ENCODE data around the gene ADSL. TPM values are rescaled to one million over a fixed set of nuclear protein-coding genes. Genes with fewer than 3 reads are reported as not detected.

Gene ADSL
- total and polyA plus RNA-seq, 9 of the 15 experiments (the other 6 are each of a cell fraction or from before 2014, with no cell fraction given), result 112 to 322 (median 146) TPM

DNA sequence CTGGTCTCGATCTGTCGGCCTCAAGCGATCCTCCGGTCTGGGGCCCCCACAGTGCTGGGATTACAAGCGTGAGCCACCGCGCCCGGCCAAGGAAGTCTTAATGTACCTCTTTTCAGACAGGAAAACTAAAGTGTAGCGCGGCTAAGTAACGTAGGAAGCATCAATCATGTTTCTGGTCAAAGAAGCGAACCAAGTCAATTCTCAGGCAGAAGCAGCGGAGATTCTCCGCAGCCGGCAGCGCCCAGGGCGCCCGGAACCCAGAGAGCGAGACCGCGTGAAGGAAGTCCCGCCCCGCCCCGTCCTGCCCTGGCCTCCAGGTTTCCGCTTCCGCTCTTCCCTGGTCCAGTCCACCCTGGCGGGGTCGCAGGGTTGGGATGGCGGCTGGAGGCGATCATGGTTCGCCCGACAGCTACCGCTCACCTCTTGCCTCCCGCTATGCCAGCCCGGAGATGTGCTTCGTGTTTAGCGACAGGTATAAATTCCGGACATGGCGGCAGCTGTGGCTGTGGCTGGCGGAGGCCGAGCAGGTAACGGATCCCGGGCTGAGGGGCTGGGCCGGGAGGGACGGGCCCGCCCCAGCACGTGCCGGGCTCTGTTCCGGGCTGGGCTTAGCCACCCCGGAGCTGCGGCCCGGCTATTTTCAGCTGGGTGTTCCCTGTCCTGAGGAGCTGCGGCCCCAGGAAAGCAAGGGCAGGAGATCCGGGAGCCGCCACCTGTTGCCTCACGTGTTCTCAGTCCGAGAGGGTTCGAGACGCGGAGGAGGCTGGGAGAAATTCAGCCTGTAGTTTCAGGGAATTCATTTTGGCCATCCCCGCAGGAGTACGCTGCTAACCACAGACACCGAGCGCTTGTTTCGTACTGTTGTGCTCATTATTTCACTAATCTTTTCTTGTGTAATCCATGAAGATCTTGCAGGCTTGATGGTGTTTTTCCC is at the start of gene ADSL (continued):
- TF ChIP-seq, protein P1, sequence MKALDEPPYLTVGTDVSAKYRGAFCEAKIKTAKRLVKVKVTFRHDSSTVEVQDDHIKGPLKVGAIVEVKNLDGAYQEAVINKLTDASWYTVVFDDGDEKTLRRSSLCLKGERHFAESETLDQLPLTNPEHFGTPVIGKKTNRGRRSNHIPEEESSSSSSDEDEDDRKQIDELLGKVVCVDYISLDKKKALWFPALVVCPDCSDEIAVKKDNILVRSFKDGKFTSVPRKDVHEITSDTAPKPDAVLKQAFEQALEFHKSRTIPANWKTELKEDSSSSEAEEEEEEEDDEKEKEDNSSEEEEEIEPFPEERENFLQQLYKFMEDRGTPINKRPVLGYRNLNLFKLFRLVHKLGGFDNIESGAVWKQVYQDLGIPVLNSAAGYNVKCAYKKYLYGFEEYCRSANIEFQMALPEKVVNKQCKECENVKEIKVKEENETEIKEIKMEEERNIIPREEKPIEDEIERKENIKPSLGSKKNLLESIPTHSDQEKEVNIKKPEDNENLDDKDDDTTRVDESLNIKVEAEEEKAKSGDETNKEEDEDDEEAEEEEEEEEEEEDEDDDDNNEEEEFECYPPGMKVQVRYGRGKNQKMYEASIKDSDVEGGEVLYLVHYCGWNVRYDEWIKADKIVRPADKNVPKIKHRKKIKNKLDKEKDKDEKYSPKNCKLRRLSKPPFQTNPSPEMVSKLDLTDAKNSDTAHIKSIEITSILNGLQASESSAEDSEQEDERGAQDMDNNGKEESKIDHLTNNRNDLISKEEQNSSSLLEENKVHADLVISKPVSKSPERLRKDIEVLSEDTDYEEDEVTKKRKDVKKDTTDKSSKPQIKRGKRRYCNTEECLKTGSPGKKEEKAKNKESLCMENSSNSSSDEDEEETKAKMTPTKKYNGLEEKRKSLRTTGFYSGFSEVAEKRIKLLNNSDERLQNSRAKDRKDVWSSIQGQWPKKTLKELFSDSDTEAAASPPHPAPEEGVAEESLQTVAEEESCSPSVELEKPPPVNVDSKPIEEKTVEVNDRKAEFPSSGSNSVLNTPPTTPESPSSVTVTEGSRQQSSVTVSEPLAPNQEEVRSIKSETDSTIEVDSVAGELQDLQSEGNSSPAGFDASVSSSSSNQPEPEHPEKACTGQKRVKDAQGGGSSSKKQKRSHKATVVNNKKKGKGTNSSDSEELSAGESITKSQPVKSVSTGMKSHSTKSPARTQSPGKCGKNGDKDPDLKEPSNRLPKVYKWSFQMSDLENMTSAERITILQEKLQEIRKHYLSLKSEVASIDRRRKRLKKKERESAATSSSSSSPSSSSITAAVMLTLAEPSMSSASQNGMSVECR (CRISPR knock-in tag; IDR thresholded peaks at IDR 0.05), result peak; percentile 92
- TF ChIP-seq CBFB (CRISPR knock-in tag; IDR thresholded peaks at IDR 0.05), result 0 out of 2 replicates have a peak, but pooled peaks have one; percentile 26
- no peak for TF ChIP-seq ZNF75A (CRISPR knock-in tag; IDR thresholded peaks at IDR 0.05)
- no peak for TF ChIP-seq SMAD3 (CRISPR knock-in tag; conservative IDR thresholded peaks at IDR 0.05)
- TF ChIP-seq, protein P2, sequence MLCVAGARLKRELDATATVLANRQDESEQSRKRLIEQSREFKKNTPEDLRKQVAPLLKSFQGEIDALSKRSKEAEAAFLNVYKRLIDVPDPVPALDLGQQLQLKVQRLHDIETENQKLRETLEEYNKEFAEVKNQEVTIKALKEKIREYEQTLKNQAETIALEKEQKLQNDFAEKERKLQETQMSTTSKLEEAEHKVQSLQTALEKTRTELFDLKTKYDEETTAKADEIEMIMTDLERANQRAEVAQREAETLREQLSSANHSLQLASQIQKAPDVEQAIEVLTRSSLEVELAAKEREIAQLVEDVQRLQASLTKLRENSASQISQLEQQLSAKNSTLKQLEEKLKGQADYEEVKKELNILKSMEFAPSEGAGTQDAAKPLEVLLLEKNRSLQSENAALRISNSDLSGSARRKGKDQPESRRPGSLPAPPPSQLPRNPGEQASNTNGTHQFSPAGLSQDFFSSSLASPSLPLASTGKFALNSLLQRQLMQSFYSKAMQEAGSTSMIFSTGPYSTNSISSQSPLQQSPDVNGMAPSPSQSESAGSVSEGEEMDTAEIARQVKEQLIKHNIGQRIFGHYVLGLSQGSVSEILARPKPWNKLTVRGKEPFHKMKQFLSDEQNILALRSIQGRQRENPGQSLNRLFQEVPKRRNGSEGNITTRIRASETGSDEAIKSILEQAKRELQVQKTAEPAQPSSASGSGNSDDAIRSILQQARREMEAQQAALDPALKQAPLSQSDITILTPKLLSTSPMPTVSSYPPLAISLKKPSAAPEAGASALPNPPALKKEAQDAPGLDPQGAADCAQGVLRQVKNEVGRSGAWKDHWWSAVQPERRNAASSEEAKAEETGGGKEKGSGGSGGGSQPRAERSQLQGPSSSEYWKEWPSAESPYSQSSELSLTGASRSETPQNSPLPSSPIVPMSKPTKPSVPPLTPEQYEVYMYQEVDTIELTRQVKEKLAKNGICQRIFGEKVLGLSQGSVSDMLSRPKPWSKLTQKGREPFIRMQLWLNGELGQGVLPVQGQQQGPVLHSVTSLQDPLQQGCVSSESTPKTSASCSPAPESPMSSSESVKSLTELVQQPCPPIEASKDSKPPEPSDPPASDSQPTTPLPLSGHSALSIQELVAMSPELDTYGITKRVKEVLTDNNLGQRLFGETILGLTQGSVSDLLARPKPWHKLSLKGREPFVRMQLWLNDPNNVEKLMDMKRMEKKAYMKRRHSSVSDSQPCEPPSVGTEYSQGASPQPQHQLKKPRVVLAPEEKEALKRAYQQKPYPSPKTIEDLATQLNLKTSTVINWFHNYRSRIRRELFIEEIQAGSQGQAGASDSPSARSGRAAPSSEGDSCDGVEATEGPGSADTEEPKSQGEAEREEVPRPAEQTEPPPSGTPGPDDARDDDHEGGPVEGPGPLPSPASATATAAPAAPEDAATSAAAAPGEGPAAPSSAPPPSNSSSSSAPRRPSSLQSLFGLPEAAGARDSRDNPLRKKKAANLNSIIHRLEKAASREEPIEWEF (CRISPR knock-in tag; IDR thresholded peaks at IDR 0.05), result no peak
- peak; percentile 97 for TF ChIP-seq ZBTB40 (IDR thresholded peaks at IDR 0.05)
- TF ChIP-seq ZBTB40 (CRISPR knock-in tag; IDR thresholded peaks at IDR 0.05), result no peak

Data from K562 (cell line).